GM21515 (cell line): Measurements from ENCODE around the gene S100A7A.
"Not testable (repeated sequence)": the region's sequence is repeated elsewhere in the genome, so short reads cannot be mapped to it uniquely, and the experiment has no call there.

ENCODE experiments used
- ATAC-seq: cut with Tn5 transposase; IDR thresholded peaks from one replicate; pipeline ENCODE4 v1.9.1; 2021; ENCODE audit not compliant: unreplicated experiment

S100A7A gene

DNA sequence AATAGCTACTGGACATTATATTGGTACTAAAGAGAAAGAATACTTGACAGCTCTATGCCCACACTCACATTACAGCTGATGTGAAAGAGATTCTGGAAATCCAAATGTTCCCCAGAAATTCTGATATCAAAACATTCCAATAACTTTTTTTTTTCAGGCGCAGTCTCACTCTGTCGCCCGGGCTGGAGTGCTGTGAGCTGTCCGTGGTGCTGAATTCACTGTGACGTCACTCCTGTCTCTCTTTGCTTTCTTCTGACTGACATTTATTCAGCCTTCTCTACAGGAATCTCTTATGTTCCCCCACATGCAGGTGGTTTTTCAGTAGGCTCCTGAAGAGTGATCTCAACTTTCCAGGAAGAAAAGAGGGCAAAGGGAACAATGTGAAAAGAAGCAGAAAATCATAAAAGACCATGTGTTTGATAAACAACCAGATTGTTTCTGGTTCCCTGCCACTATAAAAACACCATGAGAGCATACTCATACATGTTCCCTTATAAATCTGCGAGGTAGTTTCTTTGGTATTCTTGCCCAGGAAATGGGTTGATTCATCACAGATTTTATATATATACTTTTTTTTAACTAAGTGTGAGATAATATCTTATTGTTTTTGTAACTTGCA lies 6.2 kb downstream of the S100A7A start:
- no peak for ATAC-seq

DNA sequence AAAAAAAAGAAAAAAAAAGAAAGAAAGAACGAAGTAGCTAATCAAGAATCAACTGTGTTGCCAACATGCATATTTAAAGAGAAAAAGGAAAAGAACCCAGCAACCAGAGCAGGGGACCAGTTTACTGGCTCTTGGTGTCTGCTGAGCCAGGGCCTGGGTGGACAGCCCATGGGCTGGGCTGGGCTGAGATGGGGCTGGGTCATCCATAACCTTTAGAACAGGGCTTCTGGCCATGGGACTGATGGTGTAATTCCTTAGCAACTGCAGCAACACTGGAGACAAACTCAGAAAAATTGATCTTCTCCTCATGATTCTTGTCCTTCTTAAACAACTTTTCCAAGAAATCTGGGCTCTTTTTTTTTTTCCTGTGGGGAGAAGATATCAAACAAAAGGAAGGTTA lies 10.5 kb downstream of the S100A7A start:
- ATAC-seq, result no peak

DNA sequence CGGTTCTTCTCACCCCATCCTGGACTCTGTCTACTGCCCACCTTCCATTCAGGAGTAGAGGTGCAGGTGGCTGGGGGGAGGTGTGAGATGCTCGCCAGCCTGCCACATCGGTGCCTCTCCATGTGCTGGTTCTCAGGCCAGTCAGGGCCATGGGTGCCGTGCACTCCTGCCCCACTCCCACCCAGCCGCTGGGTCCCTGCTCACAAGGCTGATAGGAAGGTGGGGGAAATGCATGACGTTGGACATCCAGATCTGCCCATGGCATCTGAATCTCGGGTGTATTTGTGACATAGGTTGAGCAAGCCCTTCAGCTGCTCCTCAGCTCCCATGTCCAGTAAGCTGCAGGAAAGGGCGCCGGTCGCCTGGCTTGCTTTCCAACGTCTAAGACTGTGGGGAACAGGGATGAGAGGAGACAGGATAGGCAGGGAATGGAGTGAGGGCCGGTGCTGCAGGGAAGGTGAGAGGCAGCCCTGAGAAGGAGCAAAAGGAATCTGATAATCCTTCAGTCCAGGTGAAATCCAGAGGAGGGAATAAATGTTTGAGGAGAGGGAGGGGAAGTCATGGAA lies 11.8 kb downstream of the S100A7A start:
- no peak for ATAC-seq

DNA sequence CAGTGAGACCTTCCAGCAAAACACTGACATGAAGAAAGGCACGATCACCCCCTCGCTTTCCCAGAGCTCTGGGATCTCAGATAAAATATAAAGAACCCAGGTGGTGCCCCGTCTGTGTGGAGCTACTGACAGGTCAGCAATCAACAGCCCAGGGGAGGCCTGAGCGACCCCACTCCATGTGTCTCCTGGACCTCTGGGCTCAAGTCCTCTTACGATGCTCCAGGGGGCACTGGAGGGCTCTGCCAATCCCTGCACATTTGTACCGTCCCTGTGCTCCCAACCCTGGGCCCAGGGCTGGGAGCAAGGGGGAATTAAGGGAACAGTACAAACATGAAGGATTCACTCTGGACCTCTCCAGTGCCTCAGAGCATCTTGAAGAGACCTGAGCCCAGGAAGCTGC lies 12.5 kb downstream of the S100A7A start:
- ATAC-seq, result no peak

DNA sequence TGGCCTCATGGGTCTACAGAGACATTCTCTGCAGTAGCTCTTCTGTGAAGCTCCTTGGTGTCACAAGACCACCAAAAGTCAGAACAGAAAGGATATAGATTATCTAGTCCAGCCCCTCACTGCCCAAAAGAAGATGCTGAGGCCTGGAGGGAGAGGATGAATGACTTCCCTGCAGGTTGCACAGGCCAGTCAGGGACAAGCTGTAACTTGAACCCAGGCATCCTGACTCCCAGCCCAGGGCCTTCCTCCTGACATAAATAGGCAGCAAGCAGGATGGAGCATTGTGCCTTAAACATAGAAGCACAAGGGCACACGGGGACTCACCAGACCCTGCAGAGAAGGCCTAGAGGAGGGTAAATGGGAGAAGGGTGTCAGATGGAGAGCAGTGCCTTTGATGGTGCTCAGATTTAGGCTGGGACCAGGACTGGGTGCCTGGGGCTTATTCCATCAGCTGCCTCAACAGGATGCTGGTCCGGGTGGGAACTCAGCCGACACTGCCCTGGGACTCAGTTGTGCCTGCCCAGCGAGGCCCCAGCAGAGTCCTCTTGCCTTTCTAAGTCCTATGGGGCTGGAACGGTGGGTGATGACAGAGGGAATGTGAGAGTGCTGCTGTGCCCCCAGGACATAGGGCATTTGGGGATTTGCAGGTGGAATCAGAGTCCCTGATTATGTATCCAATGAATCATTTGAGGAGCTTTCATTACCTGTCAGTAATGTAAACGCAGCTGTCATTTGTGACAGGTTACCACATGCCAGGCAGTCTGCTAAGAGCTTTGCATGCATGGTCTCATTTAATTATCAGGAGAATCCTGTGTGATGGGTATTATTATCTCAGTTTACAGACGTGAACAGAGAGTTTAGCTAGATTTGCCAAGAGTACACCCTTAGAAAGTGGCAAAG lies 13.2 kb downstream of the S100A7A start:
- no peak for ATAC-seq

DNA sequence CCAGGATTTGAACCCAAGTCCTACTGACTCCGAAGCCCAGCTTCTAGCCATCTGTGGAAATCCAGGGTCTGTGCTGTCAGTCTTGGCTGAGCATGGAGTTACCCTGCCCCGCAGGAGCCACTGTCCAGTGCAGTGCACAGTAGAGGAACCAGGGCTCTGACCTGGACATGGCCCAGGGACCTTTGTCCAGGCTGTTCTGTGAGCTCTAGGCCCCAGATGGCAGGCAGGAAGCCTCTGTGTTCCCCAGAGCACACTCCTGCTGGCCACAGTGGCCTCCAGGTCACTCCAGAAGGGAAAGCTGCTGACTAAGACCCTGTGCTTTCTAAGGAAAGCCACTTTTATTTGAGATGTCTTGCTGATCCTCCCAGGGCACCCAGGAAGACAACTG lies 13.8 kb downstream of the S100A7A start:
- ATAC-seq, result no peak

DNA sequence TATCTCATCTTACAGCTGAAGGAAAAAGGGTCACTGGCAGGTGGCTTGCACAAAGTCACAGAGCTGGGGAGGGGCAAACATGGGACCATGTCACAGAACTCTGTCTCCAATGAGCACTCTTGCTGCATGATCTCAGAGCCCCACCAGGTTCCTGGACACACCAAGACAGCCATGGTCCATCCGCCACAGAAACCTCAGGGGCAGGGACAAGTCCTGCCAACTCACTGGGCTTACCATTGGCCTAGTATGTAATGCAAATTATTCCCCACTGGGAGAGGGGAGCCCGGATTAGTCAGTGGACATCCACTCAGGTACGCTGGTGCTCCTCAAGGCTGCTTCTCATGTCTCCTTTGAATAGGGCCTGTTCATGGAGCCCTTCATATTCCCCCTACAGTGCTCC lies 14.2 kb downstream of the S100A7A start:
- ATAC-seq, result no peak

DNA sequence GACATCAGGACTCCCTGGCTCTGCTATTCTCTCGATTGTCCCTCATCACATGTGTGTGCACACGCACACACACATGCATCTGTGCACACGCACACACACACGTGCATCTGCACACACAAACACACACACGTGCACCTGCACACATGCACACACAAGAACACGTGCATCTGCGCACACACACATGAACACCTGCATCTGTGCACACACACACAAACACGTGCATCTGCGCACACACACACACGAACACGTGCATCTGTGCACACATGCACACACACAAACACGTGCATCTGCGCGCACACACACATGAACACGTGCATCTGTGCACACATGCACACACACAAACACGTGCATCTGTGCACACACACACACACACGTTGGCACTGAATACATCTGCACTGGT lies 14.7 kb downstream of the S100A7A start:
- ATAC-seq, result no peak

DNA sequence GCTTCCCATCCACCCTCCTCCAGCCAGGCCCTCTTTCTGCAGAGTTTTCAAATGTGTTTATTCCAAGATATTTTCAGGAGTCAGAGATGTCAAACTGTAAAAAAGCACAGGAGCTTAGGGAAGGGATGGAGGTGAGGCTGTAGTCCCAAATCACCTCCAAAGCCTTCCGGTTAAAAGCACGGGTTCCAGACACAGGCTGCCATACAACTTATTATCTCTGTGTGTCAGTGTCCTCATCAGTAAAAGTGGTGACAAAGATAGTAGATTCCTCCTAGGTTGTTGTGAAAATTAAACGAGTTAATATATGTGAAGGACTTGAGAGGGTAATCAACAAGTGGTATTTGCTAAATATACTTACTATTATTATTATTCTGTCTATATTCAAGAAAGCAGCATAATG lies 15.1 kb downstream of the S100A7A start:
- ATAC-seq, result no peak

DNA sequence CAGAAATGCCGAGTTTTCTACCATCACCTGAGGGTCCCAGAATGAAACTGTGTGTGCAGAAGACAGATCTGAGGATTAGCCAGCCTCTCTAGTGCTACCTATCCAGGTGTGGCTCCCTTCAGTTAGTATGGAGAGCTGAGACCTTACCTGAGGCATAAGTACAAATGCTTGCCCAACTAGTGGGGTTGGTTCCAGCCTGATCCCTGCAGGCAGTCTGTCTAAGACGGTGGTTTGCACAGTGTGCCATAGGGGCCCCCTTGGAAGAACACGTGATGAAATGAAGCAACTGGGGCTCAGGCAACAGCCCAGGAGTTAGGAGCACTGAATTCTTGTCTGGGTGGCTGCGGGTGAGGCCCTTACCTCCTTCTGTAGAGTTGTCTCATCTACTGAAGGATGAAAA lies 15.6 kb downstream of the S100A7A start:
- no peak for ATAC-seq

DNA sequence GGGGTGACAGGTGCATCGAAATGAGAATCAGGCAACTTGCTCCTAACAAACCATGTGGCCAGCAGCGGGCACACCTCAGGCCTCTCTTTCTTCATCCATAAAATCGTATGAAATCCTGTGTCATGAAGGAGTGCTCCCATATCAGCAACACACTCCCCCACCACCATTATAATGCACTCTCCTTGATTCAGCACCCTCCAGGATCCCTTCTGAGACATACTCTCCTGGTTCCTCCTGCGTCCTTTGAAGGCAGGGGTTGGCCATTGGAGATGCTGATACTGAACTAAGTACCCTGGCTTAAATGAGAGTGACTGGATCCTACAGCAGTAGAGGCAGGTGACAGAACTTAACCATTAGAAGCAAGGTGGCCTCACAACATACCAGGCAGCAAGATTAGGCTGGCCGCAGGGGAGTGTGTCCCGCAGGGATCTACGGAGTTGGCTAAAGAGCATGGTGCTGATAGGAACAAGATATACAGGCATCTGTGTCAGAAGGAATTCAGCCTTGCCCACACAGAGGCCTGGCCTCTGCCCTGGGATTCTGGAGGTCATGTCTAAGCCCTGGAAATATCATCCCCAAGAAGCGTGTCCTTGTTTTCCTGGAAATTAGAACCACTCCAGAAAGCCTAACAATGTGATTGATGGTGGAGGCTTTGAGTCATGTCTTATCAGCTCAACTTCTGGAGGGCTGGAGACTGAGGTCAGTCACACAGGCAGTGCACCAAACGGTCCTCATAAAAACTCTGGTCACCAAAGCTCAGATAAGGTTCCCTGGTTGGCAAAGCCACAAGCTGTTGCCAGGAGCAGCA lies 16.8 kb downstream of the S100A7A start:
- ATAC-seq, result no peak

DNA sequence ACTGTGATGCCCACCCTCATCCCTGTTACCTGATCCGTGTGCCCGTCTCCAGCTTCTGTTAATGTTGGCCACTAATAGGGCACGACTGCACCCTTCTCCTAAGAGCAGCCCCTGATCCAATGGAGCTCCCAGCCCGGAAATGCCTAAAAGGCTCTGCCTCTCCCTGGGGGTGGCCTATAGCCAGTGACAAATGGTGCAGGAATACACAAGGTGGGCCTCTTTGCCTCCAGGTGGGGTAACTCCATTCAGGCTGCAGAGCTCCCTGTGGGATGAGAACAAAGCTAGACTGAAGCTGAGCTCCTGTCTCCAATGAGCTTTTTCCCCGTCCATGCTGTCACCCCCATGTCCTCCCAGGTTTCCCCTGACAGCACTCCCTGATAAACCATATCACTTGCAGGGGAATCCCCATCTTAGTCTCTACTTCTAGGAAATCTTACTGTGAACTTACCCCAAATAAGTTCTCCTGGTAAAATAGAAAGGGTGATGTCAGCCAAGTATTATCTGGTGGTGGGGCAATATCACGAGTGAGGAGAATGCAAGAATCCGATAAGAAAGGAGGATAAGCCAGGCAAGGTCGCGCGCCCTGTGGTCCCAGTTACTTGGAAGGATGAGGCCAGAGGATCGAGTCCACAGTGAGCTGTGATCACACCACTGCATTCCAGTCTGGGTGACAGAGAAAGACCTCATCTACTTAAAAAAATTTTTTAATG lies 18.6 kb downstream of the S100A7A start:
- ATAC-seq, result no peak

DNA sequence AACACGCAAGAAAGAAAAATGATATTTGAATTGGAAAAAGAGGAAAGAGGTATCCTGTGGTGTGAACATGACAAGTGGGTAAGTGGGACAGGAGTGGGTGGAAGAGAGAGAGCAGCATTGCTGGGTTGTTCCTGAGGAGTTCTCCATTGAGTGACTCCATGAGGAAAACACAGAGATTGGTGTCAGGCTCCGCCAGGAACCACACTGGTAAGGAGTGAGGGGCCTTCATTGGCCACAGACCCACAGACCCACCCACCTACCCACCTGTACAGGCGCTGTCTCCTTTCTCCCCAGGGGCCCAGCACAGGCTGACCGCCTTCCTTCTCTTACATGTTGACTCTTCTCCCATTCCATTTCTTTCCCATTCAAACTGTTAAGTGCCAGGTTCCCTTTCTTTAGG lies 20.9 kb downstream of the S100A7A start:
- no peak for ATAC-seq

DNA sequence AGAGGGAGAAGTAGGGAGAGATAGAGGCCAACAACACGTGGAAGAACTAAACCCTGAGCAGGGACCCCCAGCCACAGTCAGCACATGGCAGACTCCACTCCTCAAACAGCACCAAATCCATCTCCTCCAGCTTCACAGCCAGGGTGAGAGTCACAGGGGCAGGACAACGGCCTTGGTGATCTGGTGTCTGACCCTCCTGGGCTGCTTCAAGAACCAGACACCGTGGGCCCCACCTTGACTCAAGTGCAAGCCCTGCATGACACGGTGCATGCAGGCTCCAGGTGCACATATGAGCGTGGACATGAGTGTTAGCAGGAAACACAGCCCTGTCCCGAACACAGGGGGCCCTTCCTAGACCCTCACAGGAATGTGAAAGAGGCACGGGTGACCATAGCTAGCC lies 22.3 kb downstream of the S100A7A start:
- ATAC-seq, result no peak

DNA sequence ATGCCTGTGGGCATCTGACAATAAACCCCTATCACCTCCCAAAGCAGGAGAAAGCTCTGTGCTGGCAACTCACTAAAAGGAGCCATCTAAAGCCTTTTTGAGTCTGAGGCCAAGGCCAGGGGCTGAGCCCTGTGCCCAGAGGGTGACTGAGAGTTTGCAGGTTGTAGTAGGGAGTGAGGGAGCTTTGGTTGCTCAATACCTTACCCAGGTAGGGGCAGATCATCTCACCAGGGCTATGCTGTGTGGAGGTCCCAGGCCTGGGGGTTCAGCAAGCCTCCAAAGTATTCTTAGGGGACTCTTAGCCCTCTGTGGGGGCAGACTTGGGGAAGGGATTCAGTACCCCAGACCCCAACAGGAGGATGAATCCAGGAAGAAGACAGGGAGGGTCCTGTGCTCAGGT lies 23.0 kb downstream of the S100A7A start:
- ATAC-seq, result no peak

DNA sequence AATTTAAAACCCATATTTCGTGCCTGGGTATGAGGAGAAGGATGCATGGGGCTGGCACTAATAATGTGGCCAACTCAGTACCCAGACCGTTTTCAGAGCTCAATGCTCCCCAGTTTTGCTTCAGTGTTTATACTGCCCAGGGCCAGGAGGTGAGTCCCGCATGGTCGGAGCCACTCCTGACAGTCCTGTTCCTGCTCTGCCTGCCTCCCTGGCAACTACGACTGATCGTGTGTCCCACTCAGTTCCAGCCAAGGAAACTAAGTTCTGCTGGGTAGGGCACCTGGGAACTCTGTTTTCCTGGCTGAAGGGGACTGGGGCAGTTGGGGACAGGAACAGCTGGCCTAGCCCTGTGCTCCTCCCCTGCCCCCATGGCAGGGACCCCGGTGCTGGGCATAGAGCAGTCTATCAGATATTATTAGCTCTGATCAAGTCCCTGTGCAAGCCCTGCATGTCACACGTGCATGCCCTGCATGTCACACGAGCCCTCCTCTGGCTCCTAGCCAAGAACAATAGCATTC lies 25.0 kb downstream of the S100A7A start:
- ATAC-seq, result no peak

DNA sequence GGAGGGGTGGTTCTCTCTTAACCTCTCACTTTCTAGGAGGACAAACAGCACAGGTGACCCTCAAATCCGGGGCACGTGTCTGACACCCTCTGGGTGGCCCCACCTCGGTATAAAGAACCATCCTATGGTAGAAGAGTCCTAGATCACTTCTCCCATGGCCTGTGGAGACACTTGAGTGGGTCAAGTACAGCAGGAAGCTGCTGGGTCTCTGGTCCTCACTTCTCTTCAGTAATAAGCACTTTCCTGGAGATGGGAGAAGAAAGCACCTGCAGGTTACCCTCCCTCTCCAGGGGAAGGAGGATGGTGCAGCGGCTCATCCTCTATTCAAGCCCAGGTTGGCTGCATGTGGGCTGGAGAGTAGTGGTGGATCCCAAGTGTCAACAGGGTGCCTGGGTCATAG lies 27.2 kb downstream of the S100A7A start:
- no peak for ATAC-seq

DNA sequence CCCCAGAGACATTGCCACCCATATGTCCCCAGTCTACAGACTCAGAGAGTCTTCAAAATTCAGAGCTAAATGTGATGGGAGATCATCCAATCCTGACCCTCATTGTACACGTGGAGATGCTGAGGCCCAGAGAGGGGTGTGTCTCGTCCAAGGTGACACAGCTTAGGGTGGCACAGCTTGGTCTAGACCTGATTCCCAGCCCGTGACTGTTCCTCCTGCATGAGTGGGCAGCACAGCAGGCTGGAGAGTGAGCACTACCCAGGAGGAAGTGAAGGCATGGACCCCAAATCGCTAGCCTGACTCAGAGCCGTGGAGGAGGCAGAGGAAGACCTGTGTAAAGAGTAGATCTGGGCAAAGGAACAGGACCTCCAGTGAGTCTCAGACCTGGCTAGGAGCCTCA lies 27.8 kb downstream of the S100A7A start:
- ATAC-seq, result no peak

DNA sequence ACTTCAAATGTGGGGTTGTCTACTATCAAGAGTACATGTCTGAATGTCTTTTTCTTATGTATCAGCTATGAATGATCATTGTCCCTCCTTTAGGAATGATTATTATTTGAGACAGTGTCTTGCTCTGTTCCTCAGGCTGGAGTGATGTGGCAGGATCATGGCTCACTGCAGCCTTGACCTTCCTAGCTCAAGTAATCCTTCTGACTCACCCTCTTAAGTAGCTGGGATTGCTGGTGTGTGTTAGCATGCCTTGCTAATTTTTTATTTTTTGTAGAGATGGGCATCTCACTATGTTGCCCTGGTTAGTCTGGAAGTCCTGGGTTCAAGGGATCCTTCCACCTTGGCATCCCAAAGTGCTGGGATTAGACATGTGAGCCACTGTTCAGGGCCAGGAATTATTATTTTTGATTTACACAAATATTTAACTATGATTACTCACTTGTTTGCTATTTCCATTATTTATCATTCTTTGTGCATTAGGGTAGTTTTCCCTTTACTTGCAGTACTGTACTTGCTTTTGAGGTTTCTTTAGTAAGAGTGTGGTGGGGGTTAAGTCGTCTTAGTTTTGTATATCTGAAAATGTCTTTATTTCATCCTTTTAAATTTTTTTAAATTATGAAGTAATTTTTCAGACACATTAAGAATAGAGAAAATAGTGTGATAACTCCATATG lies 31.3 kb downstream of the S100A7A start:
- ATAC-seq, result no peak

DNA sequence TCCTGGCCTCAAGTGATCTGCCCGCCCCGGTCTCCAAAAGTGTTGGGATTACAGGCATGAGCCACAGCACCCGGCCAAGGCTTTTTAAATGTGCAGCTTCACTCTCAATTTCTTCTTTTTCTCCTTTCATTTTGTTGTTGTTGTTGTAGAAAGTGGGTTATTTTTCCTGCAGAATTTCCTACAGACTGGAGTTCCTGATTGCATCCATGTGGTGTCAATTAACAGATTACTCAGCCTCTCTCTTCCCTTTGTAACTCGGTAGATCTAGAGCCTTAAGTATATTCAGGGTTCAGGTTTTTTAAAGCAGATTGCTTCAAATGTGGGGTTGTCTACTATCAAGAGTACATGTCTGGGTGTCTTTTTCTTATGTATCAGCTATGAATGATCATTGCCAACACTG lies 32.5 kb downstream of the S100A7A start:
- ATAC-seq, result not testable (repeated sequence)
